HepG2 (cell line): ENCODE data around the gene CDH23. TPM values are rescaled to one million over a fixed set of nuclear protein-coding genes. Genes with fewer than 3 reads are reported as not detected.

Experiments
- ATAC-seq: fragments of 200-7000 bp; cut with Tn5 transposase; 3 replicates; pipeline ENCODE4 v1.9.1; 2020; ENCODE audit warnings: mild to moderate bottlenecking, moderate library complexity
- BruUV-seq: library from RNA; stranded (reverse); fragments of 400-500 nt; replicated peaks from 2 replicates; lab custom pipeline; 2021; lab: Mats Ljungman, UMichigan
- CTCF ChIA-PET: fragments of 300-600 bp; formaldehyde crosslinking; extraction: SDS; loops from one replicate; lab custom pipeline; 2021; ENCODE audit warnings: low total read pairs, inconsistent platforms, low intra/inter-chr PET ratio; lab: Yijun Ruan, JAX
- POLR2A ChIA-PET: fragments of 350-600 bp; sonication (Branson Sonifier 250); formaldehyde crosslinking; loops from one replicate; lab custom pipeline; 2020; ENCODE audit warnings: antibody characterized with exemption, inconsistent platforms; lab: Yijun Ruan, JAX
- DNase-seq: peaks from one replicate; pipeline ENCODE4 v3.0.0-alpha.2; 2015; ENCODE audit warnings: low spot score
- FAIRE-seq: peaks from 3 replicates; lab custom pipeline; 2011; peaks lifted over from hg19 to GRCh38; lab: Jason Lieb, UNC
- H2AFZ ChIP-seq: one replicate; pipeline ENCODE4 v1.6.1; 2011; ENCODE audit warnings: low read length, inconsistent platforms
- H3K27ac ChIP-seq: fragments of 300-600 bp; 3 replicates; pipeline ENCODE4 v1.8.0; 2011; ENCODE audit warnings: mixed run types, mild to moderate bottlenecking, mixed read lengths, low read length, inconsistent platforms; ENCODE audit not compliant: insufficient read depth; ENCODE audit errors: extremely low read length
- H3K27me3 ChIP-seq, 2 experiments: fragments of 200-600 bp in 1 of 2; 2 replicates in 1 of 2; 3 replicates in 1 of 2; pipeline versions ENCODE4 v1.6.0 to v1.8.0; 2011; ENCODE audit warnings: low read length in 2 of 2, mild to moderate bottlenecking in 2 of 2, moderate library complexity in 2 of 2, inconsistent platforms in 1 of 2; ENCODE audit not compliant: insufficient read depth in 2 of 2, control insufficient read depth in 1 of 2
- H3K36me3 ChIP-seq, 2 experiments: fragments of 200-600 bp in 1 of 2; replicated peaks in 1 of 2; 2 replicates in 1 of 2; 3 replicates in 1 of 2; pipeline versions ENCODE4 v1.5.1 to v1.8.0; 2011; ENCODE audit warnings: low read length in 2 of 2, inconsistent platforms in 1 of 2; ENCODE audit not compliant: insufficient read depth in 2 of 2, control insufficient read depth in 1 of 2
- H3K4me1 ChIP-seq: 2 replicates; pipeline ENCODE4 v1.5.1; 2012; ENCODE audit warnings: low read length, inconsistent platforms; ENCODE audit not compliant: insufficient read depth
- H3K4me2 ChIP-seq: 2 replicates; pipeline ENCODE4 v1.6.0; 2011; ENCODE audit warnings: low read depth, low read length, inconsistent platforms
- H3K4me3 ChIP-seq, 3 experiments: fragments of 200-600 bp in 1 of 3; sonication (generic), shearing (Covaris generic) in 1 of 3; replicated peaks in 1 of 3; 2 replicates each; pipeline ENCODE4 v1.5.1; 2011 to 2016; ENCODE audit warnings: low read length in 3 of 3, inconsistent platforms in 2 of 3, low read depth in 2 of 3, mild to moderate bottlenecking in 2 of 3, control low read depth in 1 of 3, mixed read lengths in 1 of 3; ENCODE audit not compliant: insufficient read depth in 1 of 3
- H3K79me2 ChIP-seq: one replicate; pipeline ENCODE4 v1.6.1; 2011; ENCODE audit warnings: low read length, inconsistent platforms; ENCODE audit not compliant: insufficient read depth
- H3K9ac ChIP-seq: 2 replicates; pipeline ENCODE4 v1.6.0; 2011; ENCODE audit warnings: mild to moderate bottlenecking, low read depth, low read length, inconsistent platforms; ENCODE audit not compliant: insufficient read depth
- H3K9me3 ChIP-seq: 2 replicates; pipeline ENCODE4 v1.5.1; 2012; ENCODE audit warnings: mild to moderate bottlenecking, low read length
- H4K20me1 ChIP-seq: 2 replicates; pipeline ENCODE4 v1.6.0; 2011; ENCODE audit warnings: inconsistent platforms, mild to moderate bottlenecking, low read length, moderate library complexity; ENCODE audit not compliant: insufficient read depth
- CREM ChIP-seq, 2 experiments: sonication (generic) in 1 of 2; formaldehyde crosslinking in 1 of 2; IDR thresholded peaks; 2 replicates each; pipeline versions ENCODE4 v1.4.0 to v1.6.1; 2016 to 2020; ENCODE audit warnings: antibody characterized with exemption in 1 of 2, mild to moderate bottlenecking in 1 of 2, missing genetic modification reagents in 1 of 2
- ETV5 ChIP-seq: IDR thresholded peaks from 2 replicates; pipeline ENCODE4 v1.6.1; 2018; ENCODE audit warnings: missing biosample characterization, missing genetic modification reagents, inconsistent platforms, borderline replicate concordance
- GTF3A ChIP-seq: sonication (generic); formaldehyde crosslinking; conservative IDR thresholded peaks from 2 replicates; pipeline ENCODE4 v1.4.0; 2020; ENCODE audit warnings: mild to moderate bottlenecking, missing genetic modification reagents
- HHEX ChIP-seq: IDR thresholded peaks from 2 replicates; pipeline ENCODE4 v1.6.1; 2016; ENCODE audit warnings: control low read depth
- HNF4G ChIP-seq, 2 experiments: sonication (generic) in 1 of 2; formaldehyde crosslinking in 1 of 2; IDR thresholded peaks; 2 replicates each; pipeline versions ENCODE4 v1.4.0 to v1.6.1; 2011 to 2020; ENCODE audit warnings: borderline replicate concordance in 2 of 2, low read depth in 2 of 2, mild to moderate bottlenecking in 2 of 2, low read length in 1 of 2, missing genetic modification reagents in 1 of 2, moderate library complexity in 1 of 2
- KDM3A ChIP-seq: IDR thresholded peaks from 2 replicates; pipeline ENCODE4 v1.6.1; 2018; ENCODE audit warnings: low read depth, missing compliant biosample characterization
- MBD4 ChIP-seq: IDR thresholded peaks from 2 replicates; pipeline ENCODE4 v1.6.1; 2012; ENCODE audit warnings: low read length, inconsistent platforms, borderline replicate concordance
- SIN3B ChIP-seq: fragments of 150-350 bp; IDR thresholded peaks from 2 replicates; pipeline ENCODE4 v1.6.1; 2014; ENCODE audit warnings: low read length
- SMARCE1 ChIP-seq: fragments of 450-650 bp; IDR thresholded peaks from 2 replicates; pipeline ENCODE4 v1.6.1; 2017; ENCODE audit warnings: borderline replicate concordance
- ZC3H13 ChIP-seq: sonication (generic); formaldehyde crosslinking; IDR thresholded peaks from 2 replicates; pipeline ENCODE4 v1.8.1; 2023; ENCODE audit warnings: mild to moderate bottlenecking, missing genetic modification reagents, moderate library complexity
- ZFP36L1 ChIP-seq: sonication (generic); formaldehyde crosslinking; IDR thresholded peaks from 2 replicates; pipeline ENCODE4 v1.8.0; 2022; ENCODE audit warnings: mild to moderate bottlenecking, missing genetic modification reagents, moderate library complexity
- ZMYM2 ChIP-seq: sonication (generic); formaldehyde crosslinking; IDR thresholded peaks from 2 replicates; pipeline ENCODE4 v1.8.0; 2022; ENCODE audit warnings: mild to moderate bottlenecking, missing genetic modification reagents
- ZNF225 ChIP-seq: sonication (generic); formaldehyde crosslinking; IDR thresholded peaks from 2 replicates; pipeline ENCODE4 v1.4.0; 2020; ENCODE audit warnings: mild to moderate bottlenecking, missing genetic modification reagents
- ZNF235 ChIP-seq: sonication (generic); formaldehyde crosslinking; IDR thresholded peaks from 2 replicates; pipeline ENCODE4 v1.8.1; 2023; ENCODE audit warnings: mild to moderate bottlenecking, missing genetic modification reagents, borderline replicate concordance
- WGBS: methylation state at CpG from one replicate; pipeline ENCODE4 v1.1.6; 2017; ENCODE audit warnings: low lambda C conversion rate; 5-methylcytosine and 5-hydroxymethylcytosine counted together
- in situ Hi-C: cut with HindIII; loops from 2 replicates; pipeline ENCODE4 v1.10.0; 2017; ENCODE audit warnings: low pct_unique_long_range_greater_than_20kb; ENCODE audit not compliant: extremely low pct_ligation_motif_present
- intact Hi-C: fragments of 100-400 bp; cut with micrococcal nuclease; formaldehyde crosslinking; loops from one replicate; pipeline ENCODE4 v1.10.0; 2022; ENCODE audit not compliant: unreplicated experiment
- polyA plus RNA-seq, 8 experiments: library from polyadenylated mRNA; depleted of rRNA in 3 of 8; stranded (reverse) in 7 of 8; unstranded in 1 of 8; fragments of >200 nt; fragmentation: Illumina TruSeq in 4 of 8; extraction: Trizol in 4 of 8; gene quantifications; 2 replicates each; pipeline versions ENCODE4 v1.2.1 to v1.2.3, GENCODE V29; 2011 to 2016; ENCODE audit warnings: low read depth in 4 of 8, missing spikeins in 1 of 8, mixed read lengths in 1 of 8; ENCODE audit not compliant: insufficient read depth in 1 of 8
- total RNA-seq, 5 experiments: library from RNA; depleted of rRNA; stranded (reverse); fragments of >200 nt; fragmentation: Illumina TruSeq; extraction: Trizol; gene quantifications; 2 replicates each; pipeline ENCODE4 v1.2.3, GENCODE V29; 2016; ENCODE audit warnings: low read depth in 1 of 5
- TF ChIP-seq, protein P1 (sequence below): sonication (generic); formaldehyde crosslinking; IDR thresholded peaks from 2 replicates; pipeline ENCODE4 v1.4.0; 2020; ENCODE audit warnings: missing genetic modification reagents, borderline replicate concordance
- TF ChIP-seq, protein P2 (sequence below): sonication (generic); formaldehyde crosslinking; IDR thresholded peaks from 2 replicates; pipeline ENCODE4 v1.4.0; 2020; ENCODE audit warnings: mild to moderate bottlenecking, low read depth, missing genetic modification reagents
- TF ChIP-seq, protein P3 (sequence below): sonication (generic); formaldehyde crosslinking; IDR thresholded peaks from 2 replicates; pipeline ENCODE4 v1.5.0; 2020; ENCODE audit warnings: mild to moderate bottlenecking, missing genetic modification reagents, moderate library complexity

The CDH23 gene
- total and polyA plus RNA-seq, 2 of the 13 experiments (the other 11 are each of a cell fraction or from before 2014, with no cell fraction given) = 0.13 TPM; not detected in 1

DNA sequence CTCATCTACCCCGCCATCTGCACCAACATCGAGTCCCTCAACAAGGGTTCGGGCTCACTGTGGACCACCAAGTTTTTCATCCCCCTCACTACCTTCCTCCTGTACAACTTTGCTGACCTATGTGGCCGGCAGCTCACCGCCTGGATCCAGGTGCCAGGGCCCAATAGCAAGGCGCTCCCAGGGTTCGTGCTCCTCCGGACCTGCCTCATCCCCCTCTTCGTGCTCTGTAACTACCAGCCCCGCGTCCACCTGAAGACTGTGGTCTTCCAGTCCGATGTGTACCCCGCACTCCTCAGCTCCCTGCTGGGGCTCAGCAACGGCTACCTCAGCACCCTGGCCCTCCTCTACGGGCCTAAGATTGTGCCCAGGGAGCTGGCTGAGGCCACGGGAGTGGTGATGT lies 34.6 kb upstream of the CDH23 start:
- 98% methylated on average over 16 of the region's 16 CpGs for WGBS
- no peak for FAIRE-seq

More for the DNA sequence above, 34.6 kb upstream of the CDH23 start:
- Histone ChIP-seq H3K27ac (no peak overlapping the region), H4K20me1 (no peaks in the 10 kb centered on the region), H3K4me2 (no peak overlapping the region), H3K4me1 (no peaks in the 10 kb centered on the region), H3K4me3 (no peak overlapping the region), H3K9ac (no peak overlapping the region), H3K27me3 (no peaks in the 10 kb centered on the region), H3K9me3 (no peaks in the 10 kb centered on the region), H2AFZ (no peak overlapping the region), H3K79me2 (no peaks in the 10 kb centered on the region), H3K36me3 (peaks cover 13 to 35% of the 10 kb centered on the region in 2 experiments; a peak in 4 of 5 replicates)
- in situ Hi-C loops (no loop called here), intact Hi-C loops (no loop called here)
- ATAC-seq (no peak), DNase-seq (no peak)
- CTCF ChIA-PET = no interaction called here
- BruUV-seq = no TSS peak
- TF ChIP-seq ZC3H13 (CRISPR knock-in tag) = no peak
- no peak for TF ChIP-seq ZNF235 (CRISPR knock-in tag)
- TF ChIP-seq ZMYM2 (CRISPR knock-in tag) = no peak
- TF ChIP-seq, protein P1, sequence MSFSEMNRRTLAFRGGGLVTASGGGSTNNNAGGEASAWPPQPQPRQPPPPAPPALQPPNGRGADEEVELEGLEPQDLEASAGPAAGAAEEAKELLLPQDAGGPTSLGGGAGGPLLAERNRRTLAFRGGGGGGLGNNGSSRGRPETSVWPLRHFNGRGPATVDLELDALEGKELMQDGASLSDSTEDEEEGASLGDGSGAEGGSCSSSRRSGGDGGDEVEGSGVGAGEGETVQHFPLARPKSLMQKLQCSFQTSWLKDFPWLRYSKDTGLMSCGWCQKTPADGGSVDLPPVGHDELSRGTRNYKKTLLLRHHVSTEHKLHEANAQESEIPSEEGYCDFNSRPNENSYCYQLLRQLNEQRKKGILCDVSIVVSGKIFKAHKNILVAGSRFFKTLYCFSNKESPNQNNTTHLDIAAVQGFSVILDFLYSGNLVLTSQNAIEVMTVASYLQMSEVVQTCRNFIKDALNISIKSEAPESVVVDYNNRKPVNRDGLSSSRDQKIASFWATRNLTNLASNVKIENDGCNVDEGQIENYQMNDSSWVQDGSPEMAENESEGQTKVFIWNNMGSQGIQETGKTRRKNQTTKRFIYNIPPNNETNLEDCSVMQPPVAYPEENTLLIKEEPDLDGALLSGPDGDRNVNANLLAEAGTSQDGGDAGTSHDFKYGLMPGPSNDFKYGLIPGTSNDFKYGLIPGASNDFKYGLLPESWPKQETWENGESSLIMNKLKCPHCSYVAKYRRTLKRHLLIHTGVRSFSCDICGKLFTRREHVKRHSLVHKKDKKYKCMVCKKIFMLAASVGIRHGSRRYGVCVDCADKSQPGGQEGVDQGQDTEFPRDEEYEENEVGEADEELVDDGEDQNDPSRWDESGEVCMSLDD (CRISPR knock-in tag) = no peak
- no peak for TF ChIP-seq ZFP36L1 (CRISPR knock-in tag)
- no peak for TF ChIP-seq GTF3A (CRISPR knock-in tag)
- TF ChIP-seq ETV5 (CRISPR knock-in tag) = no peak
- TF ChIP-seq SMARCE1 = no peak
- TF ChIP-seq, protein P2, sequence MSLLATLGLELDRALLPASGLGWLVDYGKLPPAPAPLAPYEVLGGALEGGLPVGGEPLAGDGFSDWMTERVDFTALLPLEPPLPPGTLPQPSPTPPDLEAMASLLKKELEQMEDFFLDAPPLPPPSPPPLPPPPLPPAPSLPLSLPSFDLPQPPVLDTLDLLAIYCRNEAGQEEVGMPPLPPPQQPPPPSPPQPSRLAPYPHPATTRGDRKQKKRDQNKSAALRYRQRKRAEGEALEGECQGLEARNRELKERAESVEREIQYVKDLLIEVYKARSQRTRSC = no peak
- no peak for TF ChIP-seq CREM (IDR thresholded peaks at IDR 0.05)
- TF ChIP-seq CREM (CRISPR knock-in tag; IDR thresholded peaks at IDR 0.05) = no peak
- TF ChIP-seq HHEX (CRISPR knock-in tag) = no peak
- TF ChIP-seq, protein P3, sequence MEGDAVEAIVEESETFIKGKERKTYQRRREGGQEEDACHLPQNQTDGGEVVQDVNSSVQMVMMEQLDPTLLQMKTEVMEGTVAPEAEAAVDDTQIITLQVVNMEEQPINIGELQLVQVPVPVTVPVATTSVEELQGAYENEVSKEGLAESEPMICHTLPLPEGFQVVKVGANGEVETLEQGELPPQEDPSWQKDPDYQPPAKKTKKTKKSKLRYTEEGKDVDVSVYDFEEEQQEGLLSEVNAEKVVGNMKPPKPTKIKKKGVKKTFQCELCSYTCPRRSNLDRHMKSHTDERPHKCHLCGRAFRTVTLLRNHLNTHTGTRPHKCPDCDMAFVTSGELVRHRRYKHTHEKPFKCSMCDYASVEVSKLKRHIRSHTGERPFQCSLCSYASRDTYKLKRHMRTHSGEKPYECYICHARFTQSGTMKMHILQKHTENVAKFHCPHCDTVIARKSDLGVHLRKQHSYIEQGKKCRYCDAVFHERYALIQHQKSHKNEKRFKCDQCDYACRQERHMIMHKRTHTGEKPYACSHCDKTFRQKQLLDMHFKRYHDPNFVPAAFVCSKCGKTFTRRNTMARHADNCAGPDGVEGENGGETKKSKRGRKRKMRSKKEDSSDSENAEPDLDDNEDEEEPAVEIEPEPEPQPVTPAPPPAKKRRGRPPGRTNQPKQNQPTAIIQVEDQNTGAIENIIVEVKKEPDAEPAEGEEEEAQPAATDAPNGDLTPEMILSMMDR (CRISPR knock-in tag) = no peak
- TF ChIP-seq SIN3B = no peak
- no peak for TF ChIP-seq MBD4
- TF ChIP-seq ZNF225 (CRISPR knock-in tag) = no peak
- TF ChIP-seq KDM3A (CRISPR knock-in tag) = no peak
- TF ChIP-seq HNF4G (IDR thresholded peaks at IDR 0.05; ENCODE audit: borderline replicate concordance, low read depth, low read length) = no peak
- TF ChIP-seq HNF4G (CRISPR knock-in tag; IDR thresholded peaks at IDR 0.05; ENCODE audit: borderline replicate concordance, low read depth) = no peak
- POLR2A ChIA-PET = no interaction called here
